CD4-positive, alpha-beta memory T cell (primary cell): ENCODE measurements around the gene CUZD1. TPM values are rescaled to one million over a fixed set of nuclear protein-coding genes. Genes with fewer than 3 reads are reported as not detected.

ENCODE experiments used
- CTCF ChIA-PET: fragments of 350-600 bp; sonication (Branson Sonifier 250); formaldehyde crosslinking; loops from one replicate; lab custom pipeline; 2021; ENCODE audit warnings: inconsistent platforms; ENCODE audit not compliant: partially characterized antibody; lab: Charles Lee
- POLR2A ChIA-PET: fragments of 350-600 bp; sonication (Branson Sonifier 250); formaldehyde crosslinking; loops from one replicate; lab custom pipeline; 2021; ENCODE audit not compliant: partially characterized antibody; lab: Charles Lee
- DNase-seq, 5 donors: peaks; one replicate each; pipeline versions ENCODE4 v3.0.0 to v3.0.0-alpha.2; 2020 to 2022; ENCODE audit warnings: mixed read lengths in 1 of 5
- H3K27ac ChIP-seq: one replicate; pipeline ENCODE4 v1.7.0; 2013; ENCODE audit warnings: low read depth, low read length
- H3K27me3 ChIP-seq: 2 replicates; pipeline ENCODE4 v1.7.0; 2013; ENCODE audit warnings: mild to moderate bottlenecking, low read length, moderate library complexity; ENCODE audit not compliant: insufficient read depth
- H3K36me3 ChIP-seq: 2 replicates; pipeline ENCODE4 v1.7.0; 2013; ENCODE audit warnings: mild to moderate bottlenecking, low read length, moderate library complexity; ENCODE audit not compliant: insufficient read depth
- H3K4me1 ChIP-seq: 2 replicates; pipeline ENCODE4 v1.7.0; 2013; ENCODE audit warnings: mild to moderate bottlenecking, low read length, moderate library complexity; ENCODE audit not compliant: insufficient read depth
- H3K4me3 ChIP-seq, 2 donors: one replicate each; pipeline ENCODE4 v1.7.0; 2013; ENCODE audit warnings: low read length in 2 of 2, mild to moderate bottlenecking in 1 of 2
- H3K9me3 ChIP-seq, 2 donors: one replicate each; pipeline ENCODE4 v1.7.0; 2013; ENCODE audit warnings: low read length in 2 of 2, control low read depth in 1 of 2; ENCODE audit not compliant: control insufficient read depth in 1 of 2
- H3K27ac Mint-ChIP-seq, 7 donors: one replicate each; pipeline ENCODE4 v1.8.0; 2020 to 2021; ENCODE audit warnings: mixed read lengths in 7 of 7, mild to moderate bottlenecking in 6 of 7, inconsistent platforms in 3 of 7, moderate library complexity in 3 of 7
- H3K27me3 Mint-ChIP-seq, 2 donors: one replicate each; pipeline ENCODE4 v1.8.0; 2020 to 2021; ENCODE audit warnings: mixed read lengths in 2 of 2
- H3K36me3 Mint-ChIP-seq, 2 donors: one replicate each; pipeline ENCODE4 v1.8.0; 2020 to 2021; ENCODE audit warnings: mixed read lengths in 2 of 2, inconsistent platforms in 1 of 2, mild to moderate bottlenecking in 1 of 2
- H3K4me1 Mint-ChIP-seq, 4 donors: one replicate each; pipeline ENCODE4 v1.8.0; 2020 to 2021; ENCODE audit warnings: mixed read lengths in 4 of 4, mild to moderate bottlenecking in 1 of 4
- H3K4me3 Mint-ChIP-seq, 8 donors: one replicate each; pipeline ENCODE4 v1.8.0; 2020 to 2021; ENCODE audit warnings: mixed read lengths in 8 of 8, mild to moderate bottlenecking in 7 of 8, moderate library complexity in 6 of 8, inconsistent platforms in 3 of 8
- H3K9me3 Mint-ChIP-seq, 8 donors: one replicate each; pipeline ENCODE4 v1.8.0; 2020 to 2021; ENCODE audit warnings: mixed read lengths in 8 of 8, mild to moderate bottlenecking in 5 of 8, inconsistent platforms in 3 of 8, moderate library complexity in 1 of 8
- intact Hi-C: fragments of 100-400 bp; cut with micrococcal nuclease; formaldehyde crosslinking; loops from one replicate; pipeline ENCODE4 v1.15.1; 2023
- polyA plus RNA-seq, 2 donors: library from polyadenylated mRNA; unstranded; fragments of 300-500 nt; fragmentation: Illumina TruSeq; gene quantifications; one replicate each; pipeline ENCODE4 v1.2.3, GENCODE V29; 2021
- total RNA-seq, 2 experiments: library from RNA; stranded (reverse); gene quantifications; one replicate each; pipeline ENCODE4 v1.2.3, GENCODE V29; 2021

Gene CUZD1
- total and polyA plus RNA-seq, 4 experiments from 2014 or later = 0.86 to 4.1 (median 2.3) TPM

GRCh38 chr10:122814493-122814892, 31.2 kb downstream of the CUZD1 start:
- Mint-ChIP-seq H3K9me3 (no peaks in the 10 kb centered on the region), H3K27me3 (peaks cover 21 to 27% of the 10 kb centered on the region in 2 donors), H3K4me1 (no peaks in the 10 kb centered on the region), H3K36me3 (no peaks in the 10 kb centered on the region), H3K4me3 (no peak overlapping the region), H3K27ac (no peak overlapping the region)
- POLR2A ChIA-PET = no interaction called here
- no peaks in the 10 kb centered on the region for H3K9me3 ChIP-seq
- no peak overlapping the region for H3K27ac ChIP-seq
- H3K4me1 ChIP-seq = no peaks in the 10 kb centered on the region
- no peaks in the 10 kb centered on the region for H3K27me3 ChIP-seq
- CTCF ChIA-PET = interaction anchor here (1.3 kb wide), 1 partner anchor 13 kb away, joined by 3 read pairs; no protein-coding TSS in a partner anchor
- no peaks in the 10 kb centered on the region for H3K36me3 ChIP-seq
- intact Hi-C loops = no loop called here
- no peak for DNase-seq
- no peak overlapping the region for H3K4me3 ChIP-seq

DNA sequence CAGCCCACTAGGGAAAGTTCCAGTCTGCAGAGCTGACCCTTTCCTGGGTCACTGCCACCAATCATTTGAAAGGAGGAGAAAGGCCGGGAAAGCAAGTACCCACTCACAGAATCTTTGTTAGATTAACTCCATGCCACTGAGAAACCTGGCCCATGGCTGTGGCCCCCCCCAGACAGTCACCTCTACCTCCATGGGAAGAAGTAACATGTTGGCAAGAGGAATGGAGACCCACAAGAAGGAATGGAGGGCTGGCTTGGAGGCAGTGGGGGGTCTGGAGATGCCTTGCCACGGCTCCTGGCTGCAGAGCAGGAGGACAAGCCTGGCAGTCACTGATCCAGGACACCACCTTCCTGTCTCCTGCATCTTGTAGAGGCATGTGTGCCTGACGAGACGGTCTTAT, 32.9 kb downstream of the CUZD1 start:
- H3K36me3 Mint-ChIP-seq = no peaks in the 10 kb centered on the region
- ChIA-PET POLR2A (no interaction called here), CTCF (no interaction called here)

GRCh38 chr10:122802282-122802681, 43.4 kb downstream of the CUZD1 start:
- Histone ChIP-seq H3K27me3 (no peaks in the 10 kb centered on the region), H3K9me3 (no peaks in the 10 kb centered on the region), H3K4me1 (no peaks in the 10 kb centered on the region), H3K4me3 (no peak overlapping the region), H3K27ac (no peak overlapping the region), H3K36me3 (no peaks in the 10 kb centered on the region)
- DNase-seq = no peak
- Mint-ChIP-seq H3K4me1 (no peaks in the 10 kb centered on the region), H3K27me3 (peaks cover 6 to 9% of the 10 kb centered on the region in 2 donors), H3K36me3 (no peaks in the 10 kb centered on the region), H3K27ac (no peak overlapping the region), H3K9me3 (no peaks in the 10 kb centered on the region), H3K4me3 (no peak overlapping the region)
- ChIA-PET CTCF (no interaction called here), POLR2A (no interaction called here)
- intact Hi-C loops = no loop called here

More for the DNA sequence above, 32.9 kb downstream of the CUZD1 start:
- no peaks in the 10 kb centered on the region for H3K4me1 Mint-ChIP-seq
- no peaks in the 10 kb centered on the region for H3K27me3 ChIP-seq
- no peaks in the 10 kb centered on the region for H3K9me3 ChIP-seq
- H3K27me3 Mint-ChIP-seq = peaks cover 16% of the 10 kb centered on the region in 2 donors
- no peak overlapping the region for H3K27ac Mint-ChIP-seq
- no peak overlapping the region for H3K4me3 ChIP-seq
- no peak for DNase-seq
- H3K36me3 ChIP-seq = no peaks in the 10 kb centered on the region
- no peaks in the 10 kb centered on the region for H3K9me3 Mint-ChIP-seq
- intact Hi-C loops = no loop called here
- H3K4me1 ChIP-seq = no peaks in the 10 kb centered on the region
- H3K4me3 Mint-ChIP-seq = no peak overlapping the region
- H3K27ac ChIP-seq = no peak overlapping the region

DNA sequence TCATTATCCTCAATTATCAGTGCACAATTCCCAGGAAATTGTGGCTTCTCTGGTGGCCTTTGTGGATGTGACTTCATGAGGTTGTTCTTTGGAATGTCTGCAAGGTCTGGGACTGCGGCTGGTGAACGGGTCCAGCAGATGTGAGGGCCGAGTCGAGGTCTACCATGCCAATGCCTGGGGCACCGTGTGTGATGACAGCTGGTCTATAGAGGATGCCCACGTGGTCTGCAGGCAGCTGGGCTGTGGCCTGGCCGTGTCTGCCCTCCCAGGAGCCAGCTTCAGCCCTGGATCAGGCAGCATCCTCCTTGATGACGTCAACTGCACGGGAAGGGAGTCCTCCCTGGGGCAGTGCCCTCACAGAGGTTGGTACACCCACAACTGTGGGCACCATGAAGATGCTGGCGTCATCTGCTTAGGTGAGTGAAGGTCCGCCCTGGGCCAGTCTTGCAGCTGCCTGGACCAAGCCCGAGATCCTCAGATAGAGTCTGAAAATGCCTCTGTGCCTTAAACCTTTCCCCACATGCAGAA, 46.9 kb downstream of the CUZD1 start:
- no peaks in the 10 kb centered on the region for H3K36me3 Mint-ChIP-seq
- CTCF ChIA-PET = no interaction called here
- no peak overlapping the region for H3K27ac ChIP-seq
- intact Hi-C loops = no loop called here
- H3K36me3 ChIP-seq = no peaks in the 10 kb centered on the region
- no peak overlapping the region for H3K27ac Mint-ChIP-seq
- no peak overlapping the region for H3K4me3 ChIP-seq
- no peak for DNase-seq
- POLR2A ChIA-PET = no interaction called here
- peaks cover 11 to 16% of the 10 kb centered on the region in 2 donors for H3K27me3 Mint-ChIP-seq
- H3K9me3 Mint-ChIP-seq = peaks cover 0 to 2% (median 0%) of the 10 kb centered on the region in 8 donors
- H3K4me3 Mint-ChIP-seq = no peak overlapping the region
- H3K4me1 ChIP-seq = no peaks in the 10 kb centered on the region
- H3K27me3 ChIP-seq = no peaks in the 10 kb centered on the region
- no peaks in the 10 kb centered on the region for H3K9me3 ChIP-seq
- no peaks in the 10 kb centered on the region for H3K4me1 Mint-ChIP-seq

DNA sequence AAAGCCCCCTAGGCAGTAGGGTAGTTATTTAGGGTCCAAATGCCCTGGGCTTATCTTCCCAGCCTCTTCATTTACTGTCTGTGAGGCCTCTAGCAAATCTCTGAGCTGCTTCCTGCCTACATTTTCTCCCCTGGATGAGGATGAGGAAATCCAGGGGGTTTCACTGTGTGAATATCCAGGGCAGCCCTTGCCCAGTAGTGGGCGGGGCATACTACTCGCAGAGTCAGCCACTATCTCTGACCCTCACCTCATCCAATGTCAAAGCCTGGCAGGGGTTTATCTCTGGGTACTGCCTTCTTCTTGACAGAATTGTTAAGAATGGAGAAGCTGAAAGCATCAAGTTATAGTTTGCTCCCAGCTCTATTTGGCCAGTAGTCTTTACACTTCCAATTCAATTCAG, 48.9 kb downstream of the CUZD1 start:
- Mint-ChIP-seq H3K4me3 (no peak overlapping the region), H3K27ac (no peak overlapping the region), H3K27me3 (peaks cover 12 to 17% of the 10 kb centered on the region in 2 donors), H3K4me1 (no peaks in the 10 kb centered on the region), H3K9me3 (peaks cover 0 to 2% (median 0%) of the 10 kb centered on the region in 8 donors), H3K36me3 (no peaks in the 10 kb centered on the region)
- DNase-seq = no peak
- ChIA-PET CTCF (no interaction called here), POLR2A (no interaction called here)
- Histone ChIP-seq H3K4me3 (no peak overlapping the region), H3K4me1 (no peaks in the 10 kb centered on the region), H3K36me3 (no peaks in the 10 kb centered on the region), H3K27ac (no peak overlapping the region), H3K27me3 (no peaks in the 10 kb centered on the region), H3K9me3 (no peaks in the 10 kb centered on the region)
- intact Hi-C loops = no loop called here

- intact Hi-C loops = no loop called here
- Histone ChIP-seq H3K27ac (no peak overlapping the region), H3K27me3 (no peaks in the 10 kb centered on the region), H3K9me3 (no peaks in the 10 kb centered on the region), H3K36me3 (no peaks in the 10 kb centered on the region), H3K4me3 (no peak overlapping the region), H3K4me1 (no peaks in the 10 kb centered on the region)
- H3K4me3 Mint-ChIP-seq = no peak overlapping the region
- H3K27me3 Mint-ChIP-seq = peaks cover 12 to 22% of the 10 kb centered on the region in 2 donors
- POLR2A ChIA-PET = no interaction called here
- H3K9me3 Mint-ChIP-seq = peaks cover 0 to 2% (median 0%) of the 10 kb centered on the region in 8 donors
- CTCF ChIA-PET = no interaction called here
- H3K36me3 Mint-ChIP-seq = no peaks in the 10 kb centered on the region
- H3K4me1 Mint-ChIP-seq = no peaks in the 10 kb centered on the region
- no peak overlapping the region for H3K27ac Mint-ChIP-seq
- no peak for DNase-seq
These were observed 49.7 kb downstream of the CUZD1 start for GRCh38 chr10:122795924-122796323.

DNA sequence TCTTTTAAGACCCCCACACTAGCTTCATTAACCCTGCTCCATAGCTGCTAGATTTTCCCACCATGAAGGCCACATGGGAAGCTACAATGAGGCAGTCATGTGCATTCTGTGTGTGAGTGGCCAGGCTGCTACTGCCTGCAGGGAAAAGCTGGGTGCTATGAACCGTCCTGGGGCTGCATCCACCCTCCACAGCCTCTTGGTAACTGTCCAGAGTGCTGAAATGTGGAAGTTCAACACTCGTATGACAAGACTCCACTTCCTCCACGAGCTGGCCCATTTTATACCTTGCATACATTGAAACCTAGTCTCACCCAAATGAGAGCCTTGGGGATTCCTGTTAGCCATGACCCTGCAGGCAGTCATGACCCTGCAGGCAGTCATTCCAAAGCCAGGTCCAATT, 59.4 kb downstream of the CUZD1 start:
- Histone ChIP-seq H3K9me3 (no peaks in the 10 kb centered on the region), H3K36me3 (no peaks in the 10 kb centered on the region), H3K4me1 (no peaks in the 10 kb centered on the region), H3K4me3 (no peak overlapping the region), H3K27me3 (no peaks in the 10 kb centered on the region), H3K27ac (no peak overlapping the region)
- H3K27ac Mint-ChIP-seq = no peak overlapping the region
- DNase-seq = peak in 1 of 5 donors; percentile 1
- H3K27me3 Mint-ChIP-seq = peaks cover 6 to 13% of the 10 kb centered on the region in 2 donors
- intact Hi-C loops = no loop called here
- H3K9me3 Mint-ChIP-seq = peaks cover 0 to 4% (median 1%) of the 10 kb centered on the region in 8 donors
- ChIA-PET CTCF (no interaction called here), POLR2A (no interaction called here)
- no peaks in the 10 kb centered on the region for H3K4me1 Mint-ChIP-seq
- no peak overlapping the region for H3K4me3 Mint-ChIP-seq
- no peaks in the 10 kb centered on the region for H3K36me3 Mint-ChIP-seq
